BJ (cell line): ENCODE results near the gene NGEF. TPM values are rescaled to one million over a fixed set of nuclear protein-coding genes. Genes with fewer than 3 reads are reported as not detected.

ENCODE experiments used
- CTCF ChIA-PET: fragments of 350-600 bp; formaldehyde crosslinking; extraction: SDS; loops from one replicate; lab custom pipeline; 2021; ENCODE audit warnings: antibody characterized with exemption, inconsistent platforms; lab: Yijun Ruan, JAX
- POLR2A ChIA-PET: fragments of 300-600 bp; sonication (Branson Sonifier 250); formaldehyde crosslinking; extraction: SDS; loops from one replicate; lab custom pipeline; 2021; ENCODE audit warnings: antibody characterized with exemption; lab: Charles Lee
- DNase-seq: peaks from one replicate; pipeline ENCODE4 v3.0.0-alpha.2; 2011; ENCODE audit warnings: low read depth
- H3K27me3 ChIP-seq: 2 replicates; pipeline ENCODE4 v1.6.0; 2011; ENCODE audit warnings: low read length; ENCODE audit not compliant: control insufficient read depth, insufficient read depth
- H3K36me3 ChIP-seq: 2 replicates; pipeline ENCODE4 v1.5.1; 2011; ENCODE audit warnings: low read length; ENCODE audit not compliant: control insufficient read depth, insufficient read depth
- H3K4me3 ChIP-seq: 2 replicates; pipeline ENCODE4 v1.5.1; 2011; ENCODE audit warnings: low read depth, mild to moderate bottlenecking, control low read depth, low read length
- polyA plus RNA-seq: library from polyadenylated mRNA; depleted of rRNA; stranded (reverse); fragments of >200 nt; gene quantifications from 2 replicates; pipeline ENCODE4 v1.2.3, GENCODE V29; 2011
- TF ChIP-seq, protein P1 (sequence below): IDR thresholded peaks from 2 replicates; pipeline ENCODE4 v1.5.1; 2011; ENCODE audit warnings: low read depth, mild to moderate bottlenecking, control low read depth, inconsistent platforms, low read length, moderate library complexity; ENCODE audit not compliant: insufficient read depth

Gene NGEF
- polyA plus RNA-seq, 1 experiment = 0.23 TPM

GRCh38 chr2:233011268-233011650 is 1.8 kb downstream of the NGEF start:
- CTCF ChIA-PET = interaction anchor here (1.4 kb wide), 1 partner anchor 42 kb away, joined by 3 read pairs; no protein-coding TSS in a partner anchor
- Histone ChIP-seq H3K4me3 (no peak overlapping the region), H3K36me3 (no peaks in the 10 kb centered on the region), H3K27me3 (no peaks in the 10 kb centered on the region)
- POLR2A ChIA-PET = no interaction called here
- TF ChIP-seq, protein P1, sequence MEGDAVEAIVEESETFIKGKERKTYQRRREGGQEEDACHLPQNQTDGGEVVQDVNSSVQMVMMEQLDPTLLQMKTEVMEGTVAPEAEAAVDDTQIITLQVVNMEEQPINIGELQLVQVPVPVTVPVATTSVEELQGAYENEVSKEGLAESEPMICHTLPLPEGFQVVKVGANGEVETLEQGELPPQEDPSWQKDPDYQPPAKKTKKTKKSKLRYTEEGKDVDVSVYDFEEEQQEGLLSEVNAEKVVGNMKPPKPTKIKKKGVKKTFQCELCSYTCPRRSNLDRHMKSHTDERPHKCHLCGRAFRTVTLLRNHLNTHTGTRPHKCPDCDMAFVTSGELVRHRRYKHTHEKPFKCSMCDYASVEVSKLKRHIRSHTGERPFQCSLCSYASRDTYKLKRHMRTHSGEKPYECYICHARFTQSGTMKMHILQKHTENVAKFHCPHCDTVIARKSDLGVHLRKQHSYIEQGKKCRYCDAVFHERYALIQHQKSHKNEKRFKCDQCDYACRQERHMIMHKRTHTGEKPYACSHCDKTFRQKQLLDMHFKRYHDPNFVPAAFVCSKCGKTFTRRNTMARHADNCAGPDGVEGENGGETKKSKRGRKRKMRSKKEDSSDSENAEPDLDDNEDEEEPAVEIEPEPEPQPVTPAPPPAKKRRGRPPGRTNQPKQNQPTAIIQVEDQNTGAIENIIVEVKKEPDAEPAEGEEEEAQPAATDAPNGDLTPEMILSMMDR = no peak
- DNase-seq = no peak

- ChIA-PET POLR2A (no interaction called here), CTCF (no interaction called here)
- TF ChIP-seq, protein P1 = no peak
These were observed 2.3 kb downstream of the NGEF start for GRCh38 chr2:233010569-233011267.

GRCh38 chr2:233009661-233010060 is 3.4 kb downstream of the NGEF start:
- ChIA-PET POLR2A (no interaction called here), CTCF (interaction anchor here (1.2 to 1.7 kb wide), 2 partner anchors 10 to 44 kb away, joined by 3 to 7 read pairs; no protein-coding TSS in a partner anchor)
- no peak overlapping the region for H3K4me3 ChIP-seq

More at GRCh38 chr2:233010569-233011267, 2.3 kb downstream of the NGEF start:
- Histone ChIP-seq H3K27me3 (no peaks in the 10 kb centered on the region), H3K36me3 (no peaks in the 10 kb centered on the region), H3K4me3 (no peak overlapping the region)
- DNase-seq = no peak

GRCh38 chr2:233007739-233008138 is 5.3 kb downstream of the NGEF start:
- CTCF ChIA-PET = interaction anchor here (0.8 to 1.5 kb wide), 2 partner anchors 11 to 14 kb away, joined by 3 to 4 read pairs; no protein-coding TSS in a partner anchor
- TF ChIP-seq, protein P1 = no peak
- no peak overlapping the region for H3K4me3 ChIP-seq
- no peak for DNase-seq
- no peaks in the 10 kb centered on the region for H3K36me3 ChIP-seq
- H3K27me3 ChIP-seq = peaks cover 8% of the 10 kb centered on the region
- POLR2A ChIA-PET = no interaction called here

More at GRCh38 chr2:233009661-233010060, 3.4 kb downstream of the NGEF start:
- Histone ChIP-seq H3K36me3 (no peaks in the 10 kb centered on the region), H3K27me3 (peaks cover 3% of the 10 kb centered on the region; the same call in 1 of the 2 replicates)
- TF ChIP-seq, protein P1 = no peak
- no peak for DNase-seq

DNA sequence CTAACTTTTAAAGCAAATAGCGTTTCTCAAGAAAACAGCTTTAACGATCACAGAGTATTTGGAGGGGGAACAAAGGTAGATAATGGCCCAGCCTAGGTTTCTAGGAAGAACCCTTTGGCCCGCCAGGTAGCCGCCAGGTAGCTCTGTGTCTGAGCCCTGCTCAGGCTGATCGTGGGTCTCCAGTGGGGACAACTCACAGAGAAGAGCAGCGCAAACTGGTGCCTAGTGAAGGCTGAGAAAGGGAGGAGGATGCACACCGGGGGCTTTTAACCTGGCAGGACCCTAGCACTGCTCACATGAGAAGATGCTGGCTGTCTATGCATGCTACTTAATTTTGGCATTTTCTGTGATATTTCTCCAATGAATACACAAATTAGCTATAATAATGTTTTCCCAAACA is 5.8 kb downstream of the NGEF start:
- Histone ChIP-seq H3K36me3 (no peaks in the 10 kb centered on the region), H3K27me3 (peaks cover 8% of the 10 kb centered on the region), H3K4me3 (no peak overlapping the region)
- TF ChIP-seq, protein P1 = no peak
- POLR2A ChIA-PET = no interaction called here
- DNase-seq = no peak
- CTCF ChIA-PET = interaction anchor here (0.8 to 1.5 kb wide), 2 partner anchors 11 to 14 kb away, joined by 3 to 4 read pairs; no protein-coding TSS in a partner anchor
